ENCODE results near the gene CALHM4.

CALHM4 gene

DNA sequence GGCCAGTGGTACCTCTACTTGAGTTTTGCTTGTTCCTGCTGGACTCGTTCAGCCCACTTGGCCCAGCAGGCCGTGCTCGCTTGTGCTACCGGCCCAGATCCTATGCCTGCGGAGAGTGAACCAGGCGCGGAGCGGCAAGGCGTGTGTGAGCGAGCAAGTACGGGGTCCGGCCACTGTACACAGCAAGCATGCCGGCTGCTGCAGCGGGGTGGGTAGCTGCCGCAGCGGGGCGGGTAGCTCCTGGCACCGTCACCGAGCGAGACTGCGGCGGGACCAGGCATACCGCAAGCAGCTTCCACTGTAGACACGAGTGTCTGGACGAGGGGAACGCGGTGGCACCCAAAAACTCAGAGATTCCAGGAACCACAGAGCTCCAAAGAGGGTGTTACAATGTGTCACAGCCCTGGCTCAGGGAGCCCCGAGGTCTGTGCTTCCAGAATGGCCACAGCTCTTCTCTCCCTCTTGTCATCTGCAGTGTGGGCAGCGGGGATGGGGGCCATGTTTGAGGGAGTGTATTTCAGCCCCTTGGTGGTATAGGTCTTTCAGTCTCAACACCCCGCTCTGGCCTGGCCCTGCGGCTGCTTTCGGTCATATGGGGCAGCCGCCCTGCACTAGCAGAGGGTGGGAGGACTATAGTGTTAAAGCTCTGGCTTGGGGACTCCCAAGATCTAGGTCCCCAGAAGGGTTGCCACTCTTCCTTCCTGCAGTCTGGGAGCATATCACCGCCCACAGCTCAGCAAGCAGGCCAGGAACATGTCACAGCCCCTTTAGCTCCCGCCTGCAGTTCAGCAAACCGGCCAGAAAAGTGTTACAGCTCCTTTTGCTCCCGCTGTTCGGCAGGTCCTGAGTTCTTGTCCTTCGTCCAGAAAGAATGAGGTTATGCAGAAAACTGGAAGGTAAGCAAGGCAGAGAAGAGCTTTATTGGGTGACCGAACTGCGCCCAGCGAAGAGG is 11.6 kb downstream of the CALHM4 start:
- peaks cover 4% of the 10 kb centered on the region for H3K4me1 ChIP-seq (ENCODE audit: control insufficient read depth, low read depth, low read length)
- no peak overlapping the region for H3K27ac ChIP-seq (ENCODE audit: low read length)
- no peak overlapping the region for H3K9ac ChIP-seq (ENCODE audit: low read length)
- no peaks in the 10 kb centered on the region for H3K27me3 ChIP-seq (ENCODE audit: control insufficient read depth, insufficient read depth, low read length)
- no peaks in the 10 kb centered on the region for H3K9me3 ChIP-seq (ENCODE audit: control insufficient read depth, low read depth, low read length)
- no peak overlapping the region for H3K4me3 ChIP-seq (ENCODE audit: low read length)
- no peaks in the 10 kb centered on the region for H3K36me3 ChIP-seq (ENCODE audit: control insufficient read depth, low read depth, low read length)

DNA sequence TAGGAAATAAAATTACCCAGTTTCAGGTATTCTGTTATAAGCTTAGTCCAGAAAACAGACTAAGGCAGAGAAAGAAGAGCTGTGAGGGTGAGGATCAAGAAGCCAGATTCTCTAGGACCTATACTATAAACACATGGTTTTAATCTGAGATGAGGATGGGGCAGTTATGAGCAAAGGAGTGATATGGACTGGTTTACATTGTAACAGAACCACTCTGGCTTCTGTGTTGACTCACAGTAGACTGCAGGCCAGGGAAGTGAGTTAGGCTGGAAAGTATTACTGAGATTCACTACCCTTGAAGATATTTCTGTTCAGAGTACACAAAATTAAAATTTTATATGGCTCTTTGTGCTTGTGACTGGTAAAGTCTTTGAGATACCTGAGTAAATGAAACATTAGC is 14.6 kb downstream of the CALHM4 start:
- H3K27ac ChIP-seq (ENCODE audit: low read length) = no peak overlapping the region
- no peak overlapping the region for H3K4me3 ChIP-seq (ENCODE audit: low read length)
- H3K27me3 ChIP-seq (ENCODE audit: control insufficient read depth, insufficient read depth, low read length) = no peaks in the 10 kb centered on the region
- H3K36me3 ChIP-seq (ENCODE audit: control insufficient read depth, low read depth, low read length) = no peaks in the 10 kb centered on the region
- no peak overlapping the region for H3K9ac ChIP-seq (ENCODE audit: low read length)
- no peaks in the 10 kb centered on the region for H3K9me3 ChIP-seq (ENCODE audit: control insufficient read depth, low read depth, low read length)
- H3K4me1 ChIP-seq (ENCODE audit: control insufficient read depth, low read depth, low read length) = peaks cover 10% of the 10 kb centered on the region

DNA sequence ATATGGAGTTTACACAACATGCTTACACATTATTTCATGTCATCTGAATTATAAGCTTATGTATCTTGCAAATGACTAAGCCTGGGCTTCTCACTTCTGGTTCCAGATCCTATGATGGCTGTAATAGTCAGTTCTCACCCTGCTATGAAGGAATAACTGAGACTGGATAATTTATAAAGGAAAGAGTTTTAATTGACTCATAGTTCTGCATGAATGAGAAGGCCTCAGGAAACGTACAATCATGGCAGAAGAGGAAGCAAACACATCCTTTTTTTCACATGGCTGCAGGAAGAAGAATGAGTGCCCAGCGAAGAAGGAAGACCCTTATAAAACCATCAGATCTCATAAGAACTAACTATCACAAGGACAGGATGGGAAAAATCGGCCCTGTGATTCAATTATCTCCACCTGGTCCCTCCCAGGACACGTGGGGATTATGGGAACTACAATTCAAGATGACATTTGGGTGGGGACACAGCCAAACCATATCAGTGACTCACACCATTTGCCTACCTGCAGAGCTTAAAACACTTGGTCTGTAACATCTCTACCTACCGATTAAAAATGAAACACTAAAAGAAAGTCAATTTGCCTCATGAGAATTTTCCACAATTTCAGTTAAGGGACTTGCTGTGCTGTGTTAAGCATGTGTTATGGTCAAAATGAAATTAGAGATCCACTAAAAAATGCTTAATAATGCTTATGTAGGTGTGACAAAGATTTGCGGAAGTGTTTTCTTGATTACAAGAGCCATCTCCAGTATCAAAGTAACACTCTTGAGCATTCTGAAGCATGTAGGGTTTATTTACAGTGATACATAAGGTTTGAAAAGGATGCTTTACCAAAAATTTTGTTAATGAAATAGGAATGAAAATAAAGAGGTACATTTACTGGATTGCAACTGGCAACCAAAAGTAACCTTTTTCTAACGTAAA is 15.5 kb downstream of the CALHM4 start:
- H3K4me3 ChIP-seq (ENCODE audit: low read length) = no peak overlapping the region
- H3K4me1 ChIP-seq (ENCODE audit: control insufficient read depth, low read depth, low read length) = peaks cover 10% of the 10 kb centered on the region
- H3K36me3 ChIP-seq (ENCODE audit: control insufficient read depth, low read depth, low read length) = no peaks in the 10 kb centered on the region
- H3K27ac ChIP-seq (ENCODE audit: low read length) = no peak overlapping the region
- no peaks in the 10 kb centered on the region for H3K27me3 ChIP-seq (ENCODE audit: control insufficient read depth, insufficient read depth, low read length)
- no peaks in the 10 kb centered on the region for H3K9me3 ChIP-seq (ENCODE audit: control insufficient read depth, low read depth, low read length)
- no peak overlapping the region for H3K9ac ChIP-seq (ENCODE audit: low read length)

DNA sequence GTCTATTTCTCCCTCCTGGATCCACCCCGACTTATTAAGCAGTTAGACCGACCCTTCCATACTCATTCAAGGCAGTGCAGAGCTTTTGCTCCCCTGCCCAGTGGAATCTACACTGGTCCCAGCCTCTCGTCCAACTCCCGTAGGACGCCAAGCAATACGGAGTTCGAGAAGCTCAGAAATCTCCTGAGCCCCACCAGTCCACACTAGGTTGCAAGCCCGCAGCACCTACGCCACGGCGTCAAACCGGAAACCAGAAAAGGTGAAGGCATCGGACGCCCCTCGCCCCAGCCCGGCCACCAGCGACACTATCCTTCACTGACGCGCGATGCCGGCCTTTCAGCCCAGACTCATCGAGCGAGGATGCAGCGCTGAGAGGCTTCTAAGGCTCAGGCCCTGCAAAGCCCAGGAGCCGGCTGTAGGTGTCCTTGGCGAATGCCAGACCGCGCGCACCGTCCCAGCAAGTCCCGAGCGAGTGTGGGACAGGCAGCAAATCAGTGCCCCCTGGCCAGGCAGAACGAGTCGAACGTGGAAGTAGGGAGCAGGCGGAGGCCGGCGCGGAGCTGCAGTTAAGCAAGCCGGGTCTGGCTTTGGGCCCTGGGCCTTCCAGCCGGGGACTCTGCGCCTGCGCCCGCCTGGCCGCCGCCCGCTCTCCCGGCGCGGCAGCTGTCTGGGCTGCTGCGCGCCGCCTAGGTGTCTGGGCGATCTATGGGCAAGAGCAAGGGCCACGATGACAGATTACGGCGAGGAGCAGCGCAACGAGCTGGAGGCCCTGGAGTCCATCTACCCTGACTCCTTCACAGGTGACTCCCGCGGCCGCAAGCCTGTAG is 17.5 kb downstream of the CALHM4 start, which contains the start of gene RWDD1:
TSS of gene RWDD1 (plus strand) at position 649 of the 827 bp plus-strand sequence. CDS start at position 728, 79 bp downstream.
- peak within 1 kb of the TSS; percentile 90 for H3K9ac ChIP-seq (ENCODE audit: low read length)
- peaks cover 10% of the 10 kb centered on the region for H3K4me1 ChIP-seq (ENCODE audit: control insufficient read depth, low read depth, low read length)
- H3K9me3 ChIP-seq (ENCODE audit: control insufficient read depth, low read depth, low read length) = no peaks in the 10 kb centered on the region
- peak within 1 kb of the TSS; percentile 43 for H3K27ac ChIP-seq (ENCODE audit: low read length)
- H3K27me3 ChIP-seq (ENCODE audit: control insufficient read depth, insufficient read depth, low read length) = no peaks in the 10 kb centered on the region
- peak within 1 kb of the TSS; percentile 91 for H3K4me3 ChIP-seq (ENCODE audit: low read length)
- no peaks in the 10 kb centered on the region for H3K36me3 ChIP-seq (ENCODE audit: control insufficient read depth, low read depth, low read length)

DNA sequence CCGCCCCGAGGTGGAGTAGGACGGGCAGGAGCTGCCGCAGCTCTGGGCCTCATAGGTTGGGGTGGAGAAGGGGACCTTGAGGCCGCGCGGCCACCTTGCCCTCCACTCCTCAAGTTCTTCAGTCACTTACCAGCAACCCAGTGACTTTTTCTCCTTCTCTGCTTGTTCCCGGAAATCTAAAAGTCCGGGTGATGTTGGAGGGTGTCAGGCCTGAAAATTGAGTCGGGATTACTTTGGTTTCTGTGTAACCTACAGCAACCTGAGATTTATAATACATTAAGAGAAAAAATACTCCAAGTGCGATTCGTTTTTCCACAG is 18.1 kb downstream of the CALHM4 start:
- H3K9ac ChIP-seq (ENCODE audit: low read length) = peak overlapping the region; percentile 84
- H3K4me1 ChIP-seq (ENCODE audit: control insufficient read depth, low read depth, low read length) = peaks cover 10% of the 10 kb centered on the region
- H3K27ac ChIP-seq (ENCODE audit: low read length) = peak overlapping the region; percentile 33
- H3K36me3 ChIP-seq (ENCODE audit: control insufficient read depth, low read depth, low read length) = no peaks in the 10 kb centered on the region
- peak overlapping the region; percentile 91 for H3K4me3 ChIP-seq (ENCODE audit: low read length)
- H3K27me3 ChIP-seq (ENCODE audit: control insufficient read depth, insufficient read depth, low read length) = no peaks in the 10 kb centered on the region
- H3K9me3 ChIP-seq (ENCODE audit: control insufficient read depth, low read depth, low read length) = no peaks in the 10 kb centered on the region

DNA sequence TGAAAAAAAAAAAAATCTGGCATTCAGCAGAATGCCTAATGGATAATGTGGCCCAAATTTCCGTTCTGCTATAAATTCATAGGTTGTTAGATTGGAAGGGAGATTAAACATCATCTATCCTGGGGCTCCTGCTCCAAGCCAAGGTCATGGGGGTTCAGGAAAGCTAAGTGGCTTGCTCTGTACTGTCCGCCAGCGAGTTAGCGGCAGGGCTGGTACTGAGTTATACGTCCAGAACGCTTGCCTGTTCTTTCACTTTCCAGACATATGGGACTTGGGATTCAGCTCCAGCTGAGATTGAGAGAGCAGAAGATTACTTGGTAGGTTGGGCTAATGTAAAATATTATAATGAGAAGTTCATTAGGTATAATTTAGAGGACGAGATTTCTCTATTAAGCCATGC is 18.6 kb downstream of the CALHM4 start:
- H3K27me3 ChIP-seq (ENCODE audit: control insufficient read depth, insufficient read depth, low read length) = no peaks in the 10 kb centered on the region
- H3K4me3 ChIP-seq (ENCODE audit: low read length) = peak overlapping the region; percentile 91
- H3K9ac ChIP-seq (ENCODE audit: low read length) = peak overlapping the region; percentile 84
- H3K4me1 ChIP-seq (ENCODE audit: control insufficient read depth, low read depth, low read length) = peaks cover 10% of the 10 kb centered on the region
- H3K9me3 ChIP-seq (ENCODE audit: control insufficient read depth, low read depth, low read length) = no peaks in the 10 kb centered on the region
- no peaks in the 10 kb centered on the region for H3K36me3 ChIP-seq (ENCODE audit: control insufficient read depth, low read depth, low read length)
- H3K27ac ChIP-seq (ENCODE audit: low read length) = no peak overlapping the region

DNA sequence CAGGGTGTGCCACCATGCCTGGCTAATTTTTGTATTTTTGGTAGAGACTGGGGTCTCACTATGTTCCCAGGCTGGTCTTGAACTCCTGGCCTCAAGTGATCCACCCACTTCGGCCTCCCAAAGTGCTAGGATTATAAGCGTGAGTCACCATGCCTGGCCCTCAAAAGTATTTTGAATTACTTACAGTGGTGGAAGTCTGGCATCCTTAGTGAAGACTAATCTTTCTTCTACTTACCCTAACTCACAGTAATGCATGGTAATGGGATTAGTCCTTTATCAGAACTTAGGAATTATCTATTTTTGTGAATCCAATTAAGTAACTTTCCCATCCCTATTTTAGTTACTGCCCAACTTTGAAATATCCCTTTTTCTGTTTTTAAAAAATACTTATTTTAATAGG is 21.7 kb downstream of the CALHM4 start:
- H3K4me3 ChIP-seq (ENCODE audit: low read length) = no peak overlapping the region
- H3K27ac ChIP-seq (ENCODE audit: low read length) = no peak overlapping the region
- H3K27me3 ChIP-seq (ENCODE audit: control insufficient read depth, insufficient read depth, low read length) = no peaks in the 10 kb centered on the region
- H3K9ac ChIP-seq (ENCODE audit: low read length) = no peak overlapping the region
- no peaks in the 10 kb centered on the region for H3K36me3 ChIP-seq (ENCODE audit: control insufficient read depth, low read depth, low read length)
- H3K4me1 ChIP-seq (ENCODE audit: control insufficient read depth, low read depth, low read length) = peaks cover 6% of the 10 kb centered on the region
- no peaks in the 10 kb centered on the region for H3K9me3 ChIP-seq (ENCODE audit: control insufficient read depth, low read depth, low read length)

DNA sequence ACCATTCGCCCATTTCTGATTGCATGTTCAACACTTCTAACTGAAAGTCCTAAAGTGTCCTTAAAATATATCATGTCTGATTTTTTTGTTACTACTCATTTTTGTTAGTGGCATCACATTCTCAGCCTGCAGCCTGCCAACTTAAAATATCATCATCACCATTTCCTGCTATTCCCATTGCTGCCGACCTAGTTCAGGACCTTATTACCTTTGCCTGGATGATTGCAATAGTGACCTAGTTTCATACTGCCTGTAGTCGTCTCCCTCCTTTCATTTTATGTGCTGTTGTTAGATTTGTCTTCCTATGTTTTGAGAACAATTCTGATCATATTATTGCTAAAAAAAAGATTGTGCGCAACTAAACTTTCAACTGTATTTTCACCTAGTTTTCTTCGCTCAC is 23.9 kb downstream of the CALHM4 start:
- Histone ChIP-seq H3K36me3 (ENCODE audit: control insufficient read depth, low read depth, low read length) (no peaks in the 10 kb centered on the region), H3K27me3 (ENCODE audit: control insufficient read depth, insufficient read depth, low read length) (no peaks in the 10 kb centered on the region), H3K9me3 (ENCODE audit: control insufficient read depth, low read depth, low read length) (no peaks in the 10 kb centered on the region), H3K4me1 (ENCODE audit: control insufficient read depth, low read depth, low read length) (peaks cover 3% of the 10 kb centered on the region), H3K4me3 (ENCODE audit: low read length) (no peak overlapping the region), H3K9ac (ENCODE audit: low read length) (no peak overlapping the region), H3K27ac (ENCODE audit: low read length) (no peak overlapping the region)

DNA sequence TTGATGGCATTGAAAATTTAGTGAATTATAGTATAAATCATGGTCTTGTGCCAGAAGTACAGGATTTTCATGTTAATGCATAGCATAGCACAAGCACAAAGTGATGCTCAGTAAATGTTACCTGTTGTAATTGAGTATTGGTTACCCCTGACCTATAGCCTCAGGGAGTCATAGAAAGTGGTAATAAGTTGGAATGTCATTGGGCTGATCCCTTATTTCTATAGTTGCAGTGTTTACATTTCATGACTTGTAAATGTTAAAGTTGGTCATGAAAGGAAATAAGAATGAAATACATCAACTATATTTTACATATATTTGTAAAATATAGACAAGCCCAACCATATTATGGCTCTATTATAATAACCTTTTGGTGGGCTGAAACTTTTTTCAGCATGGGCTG is 24.8 kb downstream of the CALHM4 start:
- Histone ChIP-seq H3K9ac (ENCODE audit: low read length) (no peak overlapping the region), H3K36me3 (ENCODE audit: control insufficient read depth, low read depth, low read length) (no peaks in the 10 kb centered on the region)

DNA sequence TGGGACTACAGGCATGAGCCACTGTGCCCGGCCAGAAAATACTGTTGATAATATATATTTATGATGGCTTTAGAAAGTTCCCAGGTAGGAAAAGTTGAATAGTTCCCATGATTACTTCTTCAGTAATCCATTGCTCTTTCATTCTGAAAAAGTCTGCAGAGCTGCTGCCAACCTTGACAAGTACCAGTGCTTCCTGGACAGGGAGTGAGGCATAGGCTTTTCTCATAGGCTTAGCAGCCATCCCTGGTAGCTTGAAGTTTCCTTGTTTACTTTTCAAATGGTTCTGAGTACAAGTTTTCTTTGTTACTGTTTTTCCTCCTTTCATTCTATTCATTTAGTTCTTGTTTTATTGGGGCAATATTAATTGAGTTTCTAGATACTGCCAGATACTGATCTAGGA is 25.6 kb downstream of the CALHM4 start:
- H3K9me3 ChIP-seq (ENCODE audit: control insufficient read depth, low read depth, low read length) = no peaks in the 10 kb centered on the region
- H3K36me3 ChIP-seq (ENCODE audit: control insufficient read depth, low read depth, low read length) = no peaks in the 10 kb centered on the region
- no peak overlapping the region for H3K4me3 ChIP-seq (ENCODE audit: low read length)
- no peaks in the 10 kb centered on the region for H3K4me1 ChIP-seq (ENCODE audit: control insufficient read depth, low read depth, low read length)
- no peaks in the 10 kb centered on the region for H3K27me3 ChIP-seq (ENCODE audit: control insufficient read depth, insufficient read depth, low read length)
- no peak overlapping the region for H3K9ac ChIP-seq (ENCODE audit: low read length)
- H3K27ac ChIP-seq (ENCODE audit: low read length) = no peak overlapping the region

More for the DNA sequence above, 24.8 kb downstream of the CALHM4 start:
- H3K4me3 ChIP-seq (ENCODE audit: low read length) = no peak overlapping the region
- no peaks in the 10 kb centered on the region for H3K9me3 ChIP-seq (ENCODE audit: control insufficient read depth, low read depth, low read length)
- H3K4me1 ChIP-seq (ENCODE audit: control insufficient read depth, low read depth, low read length) = no peaks in the 10 kb centered on the region
- no peaks in the 10 kb centered on the region for H3K27me3 ChIP-seq (ENCODE audit: control insufficient read depth, insufficient read depth, low read length)
- H3K27ac ChIP-seq (ENCODE audit: low read length) = no peak overlapping the region

DNA sequence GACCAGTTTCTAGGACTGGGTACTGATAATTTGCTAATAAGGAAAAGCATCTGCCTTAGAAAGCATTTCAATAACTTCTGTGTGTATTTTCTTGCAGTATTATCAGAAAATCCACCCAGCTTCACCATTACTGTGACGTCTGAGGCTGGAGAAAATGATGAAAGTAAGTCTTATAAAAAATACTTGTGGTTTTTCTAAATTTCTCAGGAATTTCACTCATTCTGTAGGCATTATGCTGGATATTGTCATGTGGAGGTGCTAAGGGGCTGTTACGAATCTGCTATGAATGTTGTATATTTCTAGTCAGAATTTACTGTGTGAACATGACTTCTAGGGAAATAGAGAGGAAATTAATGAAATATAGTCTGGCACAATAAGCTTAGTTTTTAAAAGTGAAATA is 26.6 kb downstream of the CALHM4 start:
- Histone ChIP-seq H3K27me3 (ENCODE audit: control insufficient read depth, insufficient read depth, low read length) (no peaks in the 10 kb centered on the region), H3K4me1 (ENCODE audit: control insufficient read depth, low read depth, low read length) (no peaks in the 10 kb centered on the region), H3K36me3 (ENCODE audit: control insufficient read depth, low read depth, low read length) (peaks cover 10% of the 10 kb centered on the region), H3K9ac (ENCODE audit: low read length) (no peak overlapping the region), H3K4me3 (ENCODE audit: low read length) (no peak overlapping the region), H3K27ac (ENCODE audit: low read length) (no peak overlapping the region), H3K9me3 (ENCODE audit: control insufficient read depth, low read depth, low read length) (no peaks in the 10 kb centered on the region)

Measured in iPS-18a (cell line).